ENCODE measurements around the gene RNU5B-1.

The RNU5B-1 gene

DNA sequence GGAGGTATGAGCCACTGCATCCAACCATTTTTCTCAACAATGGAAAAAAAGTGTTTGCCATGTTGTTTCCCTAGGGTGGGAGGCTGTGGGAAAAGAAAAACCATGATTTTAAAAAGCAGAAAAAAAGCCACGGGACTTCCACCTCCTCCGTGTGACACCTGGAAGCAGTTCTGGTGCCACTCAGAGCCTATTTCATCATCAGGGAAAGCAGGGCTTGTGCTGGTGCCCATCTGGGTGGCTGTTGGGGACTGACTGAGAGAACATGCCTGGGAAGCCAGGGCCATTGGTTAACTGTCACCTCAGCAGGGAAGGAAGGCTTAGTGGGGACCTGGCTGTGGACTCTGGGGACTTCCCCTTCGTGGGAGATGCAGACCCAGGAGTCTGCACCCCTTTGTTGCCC lies 7.3 kb downstream of the RNU5B-1 start:
- TF ChIP-seq POLR2A (IDR thresholded peaks at IDR 0.05; ENCODE audit: low read depth, low read length) = no peak
- TF ChIP-seq POLR2AphosphoS5 (IDR thresholded peaks at IDR 0.05; ENCODE audit: low read depth, low read length) = no peak
- TF ChIP-seq TAF1 (IDR thresholded peaks at IDR 0.05; ENCODE audit: borderline replicate concordance, low read depth, low read length) = no peak
- FAIRE-seq = no peak

DNA sequence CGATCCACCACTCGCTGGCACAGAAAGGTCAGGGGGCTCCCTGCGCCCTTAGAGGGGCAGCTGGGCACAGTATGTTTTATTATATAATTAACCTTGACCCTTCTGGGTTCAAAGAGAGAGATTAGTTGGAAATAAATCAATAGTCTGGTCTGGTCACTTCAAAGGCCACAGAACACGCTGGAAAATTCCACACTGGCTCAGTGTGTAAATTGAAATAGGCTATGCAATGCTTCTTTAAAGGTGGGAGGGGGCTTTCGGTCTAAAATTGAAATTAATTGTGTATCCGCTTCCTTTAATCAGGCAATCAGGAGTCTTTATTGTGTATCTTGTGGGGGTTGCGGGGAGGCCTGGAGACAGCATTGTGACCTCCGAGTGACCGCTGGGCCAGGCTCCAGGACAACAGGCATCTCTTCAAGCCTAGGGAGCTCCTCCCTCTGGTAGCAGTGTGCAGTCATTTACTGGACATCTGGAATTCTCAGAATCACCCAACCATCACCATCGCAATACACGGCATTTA lies 8.0 kb downstream of the RNU5B-1 start:
- no peak for TF ChIP-seq TAF1 (IDR thresholded peaks at IDR 0.05; ENCODE audit: borderline replicate concordance, low read depth, low read length)
- TF ChIP-seq POLR2A (IDR thresholded peaks at IDR 0.05; ENCODE audit: low read depth, low read length) = no peak
- no peak for TF ChIP-seq POLR2AphosphoS5 (IDR thresholded peaks at IDR 0.05; ENCODE audit: low read depth, low read length)
- no peak for FAIRE-seq
- DNase-seq (ENCODE audit: insufficient read length) = no peak

More for the DNA sequence above, 7.3 kb downstream of the RNU5B-1 start:
- DNase-seq (ENCODE audit: insufficient read length) = no peak

DNA sequence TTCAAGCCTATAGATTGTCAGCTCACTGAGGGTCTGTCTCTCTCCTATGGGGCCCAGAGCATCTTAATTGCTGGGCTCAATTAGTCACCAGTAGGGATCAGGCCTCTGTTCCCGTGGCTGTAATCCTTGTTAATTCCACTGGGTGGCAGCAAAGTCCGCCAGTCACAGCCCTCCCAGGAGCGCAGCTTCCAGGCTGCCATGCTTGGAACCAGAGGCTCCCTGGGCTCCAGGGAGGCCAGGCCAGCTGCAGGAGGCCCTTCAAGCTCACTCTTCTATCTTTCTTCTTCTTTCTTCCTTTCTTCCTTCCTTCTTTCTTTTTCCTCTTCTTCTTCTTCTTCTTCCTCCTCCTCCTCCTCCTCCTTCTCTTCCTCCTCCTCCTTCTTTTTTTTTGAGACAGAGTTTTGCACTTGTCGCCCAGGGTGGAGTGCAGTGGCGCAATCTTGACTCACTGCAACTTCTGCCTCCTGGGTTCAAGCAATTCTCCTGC lies 14.4 kb downstream of the RNU5B-1 start:
- FAIRE-seq (peak; percentile 86), DNase-seq (ENCODE audit: insufficient read length) (peak; percentile 77)
- TF ChIP-seq POLR2AphosphoS5 (IDR thresholded peaks at IDR 0.05; ENCODE audit: low read depth, low read length) (no peak), TAF1 (IDR thresholded peaks at IDR 0.05; ENCODE audit: borderline replicate concordance, low read depth, low read length) (no peak), POLR2A (IDR thresholded peaks at IDR 0.05; ENCODE audit: low read depth, low read length) (no peak)

DNA sequence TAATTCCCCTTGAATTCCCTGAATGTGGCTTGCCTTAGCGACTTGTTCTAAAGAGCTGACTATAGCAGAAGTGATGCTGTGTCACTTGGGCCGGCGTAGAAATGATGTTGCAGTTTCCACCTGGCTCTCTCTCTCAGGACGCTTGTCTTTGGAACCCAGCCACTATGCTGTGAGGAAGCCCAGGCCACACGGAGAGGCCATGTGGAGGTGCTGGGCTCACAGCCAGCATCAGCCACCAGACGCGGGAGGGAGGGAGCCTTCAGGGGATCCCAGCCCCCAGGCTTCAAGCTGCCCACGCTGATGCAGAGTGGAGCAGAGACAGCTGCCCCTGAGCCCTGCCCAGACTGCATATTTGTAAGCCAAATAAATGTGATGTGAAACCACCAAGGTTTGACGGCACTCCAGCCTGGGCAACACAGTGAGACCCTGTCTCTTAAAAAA lies 18.6 kb downstream of the RNU5B-1 start:
- TF ChIP-seq POLR2AphosphoS5 (IDR thresholded peaks at IDR 0.05; ENCODE audit: low read depth, low read length) (no peak), TAF1 (IDR thresholded peaks at IDR 0.05; ENCODE audit: borderline replicate concordance, low read depth, low read length) (no peak)
- DNase-seq (ENCODE audit: insufficient read length) = no peak
- FAIRE-seq = no peak

DNA sequence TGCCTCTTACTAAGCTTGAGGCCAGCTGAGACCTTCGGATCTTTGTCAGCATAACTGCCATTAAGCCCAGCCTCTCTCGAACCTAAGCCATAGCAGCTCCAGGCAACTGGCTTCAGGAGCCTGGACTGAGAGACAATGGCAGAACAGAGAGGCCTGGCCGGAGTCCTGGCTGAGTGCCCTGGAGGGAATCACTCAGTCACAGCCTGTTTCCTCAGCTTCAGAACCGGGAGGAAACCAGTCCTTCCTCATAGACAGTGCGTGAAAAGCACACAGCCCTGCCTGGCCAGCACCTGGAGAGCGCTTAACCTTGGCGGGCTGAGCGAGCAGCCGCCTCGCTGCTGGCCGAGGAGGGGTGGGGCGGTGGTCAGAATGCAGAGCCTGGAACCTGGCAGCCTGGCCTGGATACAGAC lies 21.6 kb downstream of the RNU5B-1 start:
- no peak for DNase-seq (ENCODE audit: insufficient read length)
- no peak for TF ChIP-seq POLR2AphosphoS5 (IDR thresholded peaks at IDR 0.05; ENCODE audit: low read depth, low read length)
- no peak for TF ChIP-seq TAF1 (IDR thresholded peaks at IDR 0.05; ENCODE audit: borderline replicate concordance, low read depth, low read length)
- TF ChIP-seq POLR2A (IDR thresholded peaks at IDR 0.05; ENCODE audit: low read depth, low read length) = no peak
- FAIRE-seq = no peak

DNA sequence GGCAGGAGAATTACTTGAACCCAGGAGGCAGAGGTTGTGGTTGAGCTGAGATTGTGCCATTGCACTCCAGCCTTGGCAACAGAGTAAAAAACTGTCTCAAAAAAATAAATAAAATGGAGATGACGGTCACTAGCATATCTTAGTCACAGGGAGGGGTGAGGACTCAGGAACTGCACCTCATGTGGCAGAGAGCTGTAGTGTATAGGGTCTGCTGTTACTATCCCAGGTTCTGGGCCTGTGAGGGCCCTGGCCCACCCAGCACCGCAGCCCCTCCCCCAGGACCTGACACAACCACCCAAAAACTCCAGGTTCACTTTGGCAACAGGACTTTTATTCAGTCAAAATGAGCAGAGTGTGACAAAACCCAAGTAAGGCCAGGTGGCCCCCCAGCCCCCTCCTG lies 22.3 kb downstream of the RNU5B-1 start:
- FAIRE-seq (no peak), DNase-seq (ENCODE audit: insufficient read length) (no peak)
- TF ChIP-seq POLR2A (IDR thresholded peaks at IDR 0.05; ENCODE audit: low read depth, low read length) (no peak), POLR2AphosphoS5 (IDR thresholded peaks at IDR 0.05; ENCODE audit: low read depth, low read length) (no peak), TAF1 (IDR thresholded peaks at IDR 0.05; ENCODE audit: borderline replicate concordance, low read depth, low read length) (no peak)

DNA sequence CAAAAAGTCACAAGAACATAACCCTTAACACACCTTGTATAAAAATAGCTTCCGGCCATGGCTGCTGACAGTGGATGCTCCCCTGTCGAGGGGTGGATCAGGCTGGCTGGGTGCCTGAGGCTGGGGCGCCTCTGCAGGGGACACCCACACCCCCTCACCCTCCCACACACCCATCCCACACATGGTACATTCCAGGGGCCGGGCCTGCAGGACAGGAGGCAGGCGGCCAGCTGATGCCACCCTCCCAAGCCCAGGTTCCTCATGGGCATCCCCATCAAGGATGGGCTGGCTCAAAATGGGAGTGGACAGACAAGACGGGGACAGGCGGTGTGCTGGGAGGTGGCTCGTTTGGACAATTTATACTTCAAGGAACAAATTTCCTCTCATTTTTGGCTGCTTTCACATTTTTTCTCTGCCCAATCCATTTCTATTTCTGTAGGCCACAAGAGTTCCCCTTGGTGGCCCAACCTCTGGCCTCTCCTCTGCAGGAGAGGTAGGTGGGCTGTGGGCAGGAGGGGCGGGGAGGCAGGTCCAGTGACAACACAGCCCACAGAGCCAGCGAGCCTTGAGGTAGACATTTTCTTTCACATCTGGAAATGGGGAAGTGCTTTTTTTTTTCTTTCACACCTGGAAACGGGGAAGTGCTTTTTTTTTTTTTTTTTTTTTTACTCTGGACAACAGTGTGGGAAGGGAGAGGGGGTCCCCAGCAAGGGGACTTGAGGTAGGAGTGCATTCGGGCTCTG lies 23.3 kb downstream of the RNU5B-1 start:
- no peak for TF ChIP-seq POLR2AphosphoS5 (IDR thresholded peaks at IDR 0.05; ENCODE audit: low read depth, low read length)
- no peak for TF ChIP-seq POLR2A (IDR thresholded peaks at IDR 0.05; ENCODE audit: low read depth, low read length)
- DNase-seq (ENCODE audit: insufficient read length) (no peak), FAIRE-seq (no peak)

DNA sequence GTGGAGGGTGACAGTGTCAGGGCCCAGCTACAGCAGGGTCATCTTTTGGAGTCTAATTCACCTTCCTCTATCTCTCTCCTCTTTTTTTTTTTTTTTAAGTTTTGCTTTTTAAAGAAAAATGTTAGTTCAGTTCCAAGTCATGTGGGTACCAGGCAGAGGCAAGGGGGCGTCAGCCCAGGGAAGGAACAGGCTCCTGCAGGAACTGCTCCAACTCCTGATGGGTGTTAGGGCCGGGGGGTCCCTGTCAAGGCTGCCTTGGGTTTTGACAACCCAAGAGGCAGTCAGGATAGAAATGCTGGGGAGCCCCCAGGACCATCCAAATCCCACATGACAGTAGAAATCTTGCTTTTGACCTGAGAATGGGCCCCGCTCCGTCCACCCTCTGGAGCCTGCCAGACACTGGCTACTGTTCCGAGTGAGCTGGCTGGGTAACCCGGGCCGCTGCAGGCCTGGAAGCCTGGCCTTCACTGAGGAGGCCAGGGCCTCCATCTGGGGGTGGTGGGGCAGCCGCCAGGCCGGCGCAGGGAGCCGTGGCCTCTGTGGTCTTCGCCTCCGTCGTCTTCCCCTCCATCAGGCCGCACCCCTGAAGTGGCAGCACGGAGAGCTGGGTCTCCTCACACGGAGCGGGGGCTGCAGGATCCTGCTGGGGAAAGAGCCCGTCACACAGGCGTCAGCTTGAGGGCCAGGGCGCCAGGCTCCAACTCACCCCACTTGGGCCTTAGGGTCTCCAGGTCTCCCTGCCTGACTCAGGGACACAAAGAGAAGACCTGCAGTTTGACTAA lies 24.2 kb downstream of the RNU5B-1 start:
- TF ChIP-seq POLR2AphosphoS5 (IDR thresholded peaks at IDR 0.05; ENCODE audit: low read depth, low read length) = no peak
- no peak for TF ChIP-seq TAF1 (IDR thresholded peaks at IDR 0.05; ENCODE audit: borderline replicate concordance, low read depth, low read length)
- TF ChIP-seq POLR2A (IDR thresholded peaks at IDR 0.05; ENCODE audit: low read depth, low read length) = no peak
- no peak for DNase-seq (ENCODE audit: insufficient read length)
- FAIRE-seq = no peak

DNA sequence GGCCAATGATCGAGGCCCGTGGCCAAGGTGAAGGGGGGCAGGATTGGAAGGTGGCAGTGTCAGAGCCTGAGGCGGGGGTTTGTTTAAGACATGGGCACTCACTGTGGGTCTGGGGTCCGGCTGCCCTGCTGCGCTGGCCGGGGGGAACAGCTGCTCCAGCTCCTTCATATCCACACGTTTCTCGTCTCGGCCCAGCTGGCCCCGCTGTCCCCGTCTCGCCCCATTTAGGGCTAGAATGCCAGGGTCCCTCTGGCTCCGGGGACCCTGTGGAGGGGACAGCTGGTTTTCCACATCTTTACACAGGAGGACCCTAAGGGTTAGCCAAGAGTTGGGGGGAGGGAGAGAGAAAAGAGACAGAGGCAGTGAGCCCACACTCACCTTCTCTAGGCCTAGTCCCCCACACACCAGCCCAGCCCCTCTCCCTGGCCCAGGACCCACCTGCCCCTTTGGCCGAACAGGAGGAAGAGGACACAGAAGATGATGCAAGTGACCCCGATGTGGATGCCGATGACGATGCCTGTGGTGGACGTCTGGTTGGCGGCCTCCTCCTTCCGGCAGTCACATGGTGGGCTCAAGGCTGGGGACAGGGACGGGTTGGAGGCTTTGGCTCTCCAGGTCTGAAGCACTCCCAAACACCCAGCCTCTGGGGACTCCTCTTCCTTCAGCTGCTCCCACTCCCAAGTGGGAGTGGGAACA lies 25.0 kb downstream of the RNU5B-1 start:
- no peak for DNase-seq (ENCODE audit: insufficient read length)
- no peak for FAIRE-seq
- TF ChIP-seq POLR2A (IDR thresholded peaks at IDR 0.05; ENCODE audit: low read depth, low read length) (no peak), POLR2AphosphoS5 (IDR thresholded peaks at IDR 0.05; ENCODE audit: low read depth, low read length) (no peak), TAF1 (IDR thresholded peaks at IDR 0.05; ENCODE audit: borderline replicate concordance, low read depth, low read length) (no peak)

DNA sequence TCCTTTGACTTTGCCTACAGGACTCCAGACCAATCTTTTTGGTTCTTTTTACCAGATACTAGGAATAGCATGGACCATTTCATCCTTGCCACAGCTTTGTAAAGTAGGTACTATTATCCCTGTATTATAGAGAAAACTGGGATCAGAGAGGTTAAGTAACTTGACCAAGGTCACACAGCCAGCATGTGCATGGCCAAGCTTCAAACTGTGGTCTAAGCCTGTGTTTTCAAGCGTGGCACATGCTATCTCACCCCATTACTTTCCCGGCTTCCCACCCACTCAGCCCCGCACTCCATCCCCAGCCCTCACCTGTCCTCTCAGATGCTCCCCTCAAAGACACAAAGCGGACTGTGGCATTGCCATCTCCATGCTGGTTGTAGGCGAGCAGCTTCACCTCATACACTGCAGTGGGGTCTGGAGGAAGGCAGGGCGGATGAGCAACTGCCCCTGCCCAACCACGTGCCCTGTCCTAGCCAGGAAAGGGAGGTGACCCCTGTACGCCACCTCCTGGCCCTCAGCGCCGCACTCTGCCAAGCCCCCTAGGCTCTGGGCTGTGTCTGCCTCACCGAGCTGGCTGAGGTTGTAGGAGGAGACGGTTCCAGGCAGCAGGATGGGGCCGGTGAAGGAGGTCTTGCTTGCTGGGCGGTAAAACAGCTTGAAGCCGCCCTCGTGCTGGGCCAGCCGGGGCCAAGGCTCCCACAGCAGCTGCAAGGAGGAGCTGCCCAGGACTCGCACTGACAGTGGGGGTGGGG lies 25.7 kb downstream of the RNU5B-1 start:
- FAIRE-seq (no peak), DNase-seq (ENCODE audit: insufficient read length) (no peak)
- TF ChIP-seq TAF1 (IDR thresholded peaks at IDR 0.05; ENCODE audit: borderline replicate concordance, low read depth, low read length) (no peak), POLR2A (IDR thresholded peaks at IDR 0.05; ENCODE audit: low read depth, low read length) (no peak), POLR2AphosphoS5 (IDR thresholded peaks at IDR 0.05; ENCODE audit: low read depth, low read length) (no peak)
